ENCODE results near the gene CTSA. TPM values are rescaled to one million over a fixed set of nuclear protein-coding genes. Genes with fewer than 3 reads are reported as not detected.
A peak's percentile ranks its signal among the peaks of the same experiment; 100 is the strongest.

Gene CTSA
- total and polyA plus RNA-seq, 10 donors = 56.6 to 203 (median 176) TPM

- H3K27ac ChIP-seq = peak overlapping the region in 3 of 8 donors; percentile 63 to 78 (median 66)
- no peaks in the 10 kb centered on the region for H3K27me3 ChIP-seq (replicated peaks in 1 of 7)
- H3K9me3 ChIP-seq = no peaks in the 10 kb centered on the region
- TF ChIP-seq POLR2AphosphoS5 (IDR thresholded peaks at IDR 0.05) (peak; percentile 4 to 58 (median 42)), CTCF (IDR thresholded peaks at IDR 0.05 in 8 of 11, conservative IDR thresholded peaks at IDR 0.05 in 3 of 11) (no peak), POLR2A (IDR thresholded peaks at IDR 0.05) (no peak)
- H3K4me1 ChIP-seq = peaks cover 9 to 45% (median 17%) of the 10 kb centered on the region in 6 donors
- no peak for DNase-seq
- H3K4me3 ChIP-seq = no peak overlapping the region
- intact Hi-C loops (cut with DNase I; ENCODE audit: low total_unique reads) = no loop called here
- WGBS, 5 donors = 89 to 96% (median 94%) methylated on average over 13 to 14 of the region's 14 CpGs
- H3K36me3 ChIP-seq = peaks cover 3 to 100% (median 65%) of the 10 kb centered on the region in 6 donors
Observed at GRCh38 chr20:45843506-45843905, 47.6 kb upstream of the CTSA start.

- no peaks in the 10 kb centered on the region for H3K9me3 ChIP-seq
- peaks cover 9 to 29% (median 17%) of the 10 kb centered on the region in 6 donors for H3K4me1 ChIP-seq
- intact Hi-C loops (cut with DNase I; ENCODE audit: low total_unique reads) = no loop called here
- H3K4me3 ChIP-seq = no peak overlapping the region
- peaks cover 3 to 100% (median 70%) of the 10 kb centered on the region in 6 donors for H3K36me3 ChIP-seq
- no peak overlapping the region for H3K27ac ChIP-seq
- peak; percentile 2 for DNase-seq
- H3K27me3 ChIP-seq (replicated peaks in 1 of 7) = no peaks in the 10 kb centered on the region
- TF ChIP-seq CTCF (IDR thresholded peaks at IDR 0.05 in 8 of 11, conservative IDR thresholded peaks at IDR 0.05 in 3 of 11) = no peak
Observed at GRCh38 chr20:45845452-45845851, 45.7 kb upstream of the CTSA start.

GRCh38 chr20:45848421-45848820 is 42.7 kb upstream of the CTSA start:
- intact Hi-C loops (cut with DNase I; ENCODE audit: low total_unique reads) = no loop called here
- no peak for DNase-seq
- Histone ChIP-seq H3K4me3 (no peak overlapping the region), H3K4me1 (peaks cover 0 to 22% (median under 1%) of the 10 kb centered on the region in 6 donors), H3K27me3 (replicated peaks in 1 of 7) (no peaks in the 10 kb centered on the region), H3K9me3 (no peaks in the 10 kb centered on the region), H3K36me3 (peaks cover 0 to 100% (median 68%) of the 10 kb centered on the region in 6 donors), H3K27ac (no peak overlapping the region)
- WGBS, 5 donors = 94 to 100% (median 96%) methylated on average over 5 to 8 of the region's 8 CpGs
- TF ChIP-seq POLR2A (IDR thresholded peaks at IDR 0.05) (no peak), POLR2AphosphoS5 (IDR thresholded peaks at IDR 0.05) (peak in 2 of 3 donors; percentile 23 to 44)

GRCh38 chr20:45848969-45849582 is 42.1 kb upstream of the CTSA start:
- Histone ChIP-seq H3K4me3 (no peak overlapping the region), H3K36me3 (peaks cover 0 to 100% (median 65%) of the 10 kb centered on the region in 6 donors), H3K27me3 (replicated peaks in 1 of 7) (no peaks in the 10 kb centered on the region), H3K4me1 (peaks cover 0 to 26% (median 2%) of the 10 kb centered on the region in 6 donors), H3K9me3 (no peaks in the 10 kb centered on the region), H3K27ac (no peak overlapping the region)
- no peak for DNase-seq
- no peak for TF ChIP-seq CTCF (IDR thresholded peaks at IDR 0.05 in 8 of 11, conservative IDR thresholded peaks at IDR 0.05 in 3 of 11)
- no peak for TF ChIP-seq POLR2A (IDR thresholded peaks at IDR 0.05)
- TF ChIP-seq POLR2AphosphoS5 (IDR thresholded peaks at IDR 0.05) = no peak
- intact Hi-C loops (cut with DNase I; ENCODE audit: low total_unique reads) = no loop called here
- WGBS, 5 donors = 93 to 97% (median 95%) methylated on average over 8 of the region's 8 CpGs
